GM15510 (cell line): ENCODE measurements around the gene TNK2.

Source experiments
- POLR2A ChIP-seq: IDR thresholded peaks from 3 replicates; pipeline ENCODE4 v1.6.1; 2011; ENCODE audit warnings: borderline replicate concordance; ENCODE audit not compliant: insufficient read length; ENCODE audit errors: extremely low read depth

Gene TNK2

DNA sequence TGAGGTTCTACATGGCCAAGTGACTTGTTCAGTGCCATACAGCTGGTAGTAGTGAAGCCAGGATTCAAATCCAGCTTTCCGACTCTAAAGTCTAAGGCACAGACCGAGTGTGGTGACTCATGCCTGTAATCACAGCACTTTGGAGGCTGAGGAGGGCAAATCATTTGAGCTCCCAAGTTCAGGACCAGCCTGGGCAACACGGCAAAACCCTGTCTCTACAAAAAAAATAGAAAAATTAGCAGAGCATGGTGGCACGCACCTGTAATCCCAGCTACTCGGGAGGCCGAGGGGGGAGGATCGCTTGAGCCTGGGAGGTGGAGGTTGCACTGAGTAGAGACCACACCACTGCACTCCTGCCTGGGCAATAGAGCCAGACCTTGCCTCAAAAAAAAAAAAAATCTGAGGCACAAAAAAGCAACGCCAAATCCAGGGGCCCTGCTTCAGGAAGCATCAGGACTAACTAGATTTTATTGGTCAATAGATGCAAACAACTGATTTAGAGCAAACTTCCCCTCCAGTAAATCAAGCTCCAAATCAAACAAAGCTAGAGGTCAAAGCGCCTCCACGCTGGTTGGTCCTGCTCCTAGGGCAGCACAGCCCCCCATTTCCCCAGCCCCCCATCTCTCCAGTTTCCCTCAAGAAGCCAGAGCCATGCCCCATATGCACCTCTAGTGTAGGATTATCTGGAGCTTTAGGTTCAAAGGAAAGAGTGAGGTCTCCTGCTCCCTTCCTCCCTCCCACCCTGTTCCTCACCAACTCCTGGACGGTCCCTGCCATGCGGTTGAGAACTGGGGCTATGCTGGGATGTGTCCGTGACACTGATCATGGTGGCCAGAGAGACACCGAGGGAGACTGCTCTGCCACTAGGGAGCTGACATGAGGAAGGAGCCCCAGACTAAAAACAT lies 2.9 kb upstream of the TNK2 start:
- no peak for TF ChIP-seq POLR2A

- no peak for TF ChIP-seq POLR2A
Measured at GRCh38 chr3:195910499-195910845, 2.1 kb upstream of the TNK2 start.

- peak; percentile 53 for TF ChIP-seq POLR2A
Measured at GRCh38 chr3:195909644-195910498, 1.5 kb upstream of the TNK2 start.

- no peak for TF ChIP-seq POLR2A
Measured at GRCh38 chr3:195908694-195909581, 587 bp upstream of the TNK2 start.

DNA sequence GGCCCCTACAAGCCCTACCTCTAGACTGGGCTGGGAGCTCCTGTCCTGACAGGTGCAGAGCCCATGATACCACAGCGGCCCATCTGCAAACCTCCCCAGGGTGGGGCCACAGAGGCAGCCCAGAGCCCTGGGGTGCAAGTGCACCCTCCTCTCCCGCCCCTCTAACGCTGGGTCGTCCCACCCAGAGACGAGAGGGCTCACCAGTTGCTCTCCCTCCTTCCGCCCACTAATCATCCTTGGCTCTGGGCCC lies 742 bp downstream of the TNK2 start:
- TF ChIP-seq POLR2A: peak; percentile 31

DNA sequence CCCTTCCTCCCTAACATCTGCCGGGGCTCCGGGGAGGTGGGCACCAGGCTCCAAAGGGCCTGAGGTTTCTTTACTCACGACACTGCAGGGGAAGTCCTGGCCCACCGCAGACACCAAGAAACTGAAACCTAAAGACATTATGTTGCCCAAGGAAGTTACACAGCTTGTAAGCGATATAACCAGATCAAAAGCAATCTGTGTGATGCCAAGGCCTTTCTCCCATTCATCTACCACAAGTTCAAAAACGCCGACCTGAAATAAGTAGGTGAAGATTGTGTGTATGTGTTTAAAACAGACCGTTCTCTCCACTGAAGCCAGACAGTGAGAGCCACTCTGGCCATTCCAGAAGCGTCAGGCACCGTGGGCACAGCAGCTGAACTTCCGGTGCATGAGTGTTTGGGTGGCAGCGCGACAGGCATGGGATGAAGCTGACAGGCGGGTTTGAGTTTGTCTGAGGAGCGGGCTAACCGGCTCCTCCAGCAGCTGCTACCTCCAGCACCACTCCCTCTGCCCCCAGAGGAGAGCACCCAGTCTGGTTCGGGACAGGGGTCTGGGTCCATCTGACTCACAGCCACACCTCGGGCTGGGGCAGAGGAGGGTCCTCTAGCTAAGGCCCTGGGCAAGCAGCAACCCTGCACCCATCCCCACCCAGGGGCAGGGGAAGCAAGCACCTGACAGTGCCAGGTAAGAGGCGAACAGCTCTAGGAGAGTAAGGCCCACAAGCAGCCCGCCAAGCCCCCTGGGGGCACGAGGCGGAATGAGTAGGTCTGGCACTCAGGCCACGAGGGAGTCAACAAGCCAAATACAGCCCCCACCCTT lies 1.3 kb downstream of the TNK2 start:
- TF ChIP-seq POLR2A: peak; percentile 22

DNA sequence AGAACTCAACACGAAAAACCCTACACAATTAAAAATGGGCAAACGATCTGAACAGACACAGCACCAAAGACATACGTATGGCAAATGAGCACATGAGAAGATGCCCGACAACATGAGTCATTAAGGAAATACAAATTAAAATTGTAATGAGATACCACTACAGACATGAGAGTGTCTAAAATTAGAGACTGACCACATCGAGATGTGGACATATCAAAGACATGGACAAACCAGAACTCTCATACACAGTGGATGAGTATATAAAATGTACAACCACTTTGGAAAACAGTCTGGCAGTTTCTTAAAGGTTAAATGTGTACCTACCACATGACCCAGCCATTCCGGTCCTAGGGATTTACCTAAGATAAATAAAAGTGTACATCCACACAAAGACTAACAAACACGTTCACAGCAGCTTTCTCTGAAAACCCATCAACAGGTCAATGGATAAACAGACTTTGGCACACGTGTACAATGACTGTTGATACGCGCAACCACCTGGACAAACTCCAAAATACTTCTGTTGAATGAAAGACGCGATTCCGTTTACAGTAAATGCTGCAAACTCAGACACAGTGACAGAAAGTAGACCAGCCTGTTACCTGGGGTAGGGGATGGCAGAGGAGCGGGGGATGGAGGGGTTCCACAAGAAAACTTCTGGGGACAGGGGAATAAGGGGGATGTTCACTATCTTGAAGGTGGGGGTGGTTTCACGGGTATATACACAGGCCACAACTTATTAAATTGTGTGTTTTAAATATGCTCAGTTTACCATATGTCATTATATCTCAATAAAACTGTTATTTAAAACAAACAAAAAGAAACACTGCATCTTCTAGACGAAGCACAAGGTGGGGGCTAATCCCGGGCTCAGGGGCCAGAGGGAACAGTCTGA lies 2.1 kb downstream of the TNK2 start:
- TF ChIP-seq POLR2A: no peak

DNA sequence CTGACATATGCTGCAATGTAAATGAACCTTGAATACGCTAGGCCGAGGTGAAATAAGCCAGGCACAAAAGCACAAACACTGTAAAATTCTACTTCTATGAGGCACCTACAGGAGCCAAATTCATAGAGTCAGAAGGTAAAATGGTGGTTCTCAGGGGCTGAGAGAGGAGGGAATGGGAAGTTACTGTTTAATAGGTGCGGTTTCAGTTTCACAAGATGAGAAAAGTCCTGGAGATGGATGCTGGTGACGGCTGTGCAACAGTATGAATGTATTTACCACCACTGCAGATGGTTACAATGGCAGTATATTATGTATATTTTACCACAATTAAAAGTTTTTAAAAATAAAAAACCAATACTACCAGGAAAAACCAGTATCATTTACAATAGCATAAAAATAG lies 4.0 kb downstream of the TNK2 start:
- no peak for TF ChIP-seq POLR2A

DNA sequence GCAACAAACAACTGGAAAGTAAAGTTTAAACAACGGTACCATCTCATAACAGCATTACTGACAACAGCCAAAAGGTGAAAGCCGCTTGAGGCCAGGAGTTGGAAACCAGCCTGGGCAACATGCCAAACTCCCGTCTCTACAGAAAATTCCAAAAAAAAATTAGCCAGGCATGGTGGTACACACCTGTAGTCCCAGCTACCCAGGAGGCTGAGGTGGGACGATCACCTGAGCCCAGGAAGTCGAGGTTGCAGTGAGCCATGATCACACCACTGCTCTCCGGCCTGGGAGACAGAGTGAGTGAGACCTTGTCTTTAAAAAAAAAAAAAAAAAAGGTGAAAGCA lies 4.4 kb downstream of the TNK2 start:
- no peak for TF ChIP-seq POLR2A

GRCh38 chr3:195900436-195901355 lies 7.7 kb downstream of the TNK2 start:
- peak; percentile 21 for TF ChIP-seq POLR2A

GRCh38 chr3:195899701-195900435 lies 8.5 kb downstream of the TNK2 start:
- no peak for TF ChIP-seq POLR2A
